ENCODE data around the gene MEX3A.
"Not testable (repeated sequence)": the region's sequence is repeated elsewhere in the genome, so short reads cannot be mapped to it uniquely, and the experiment has no call there.

Gene MEX3A

GRCh38 chr1:156078728-156079127 lies 3.5 kb downstream of the MEX3A start:
- no peak for ATAC-seq

GRCh38 chr1:156077430-156077760 lies 4.9 kb downstream of the MEX3A start:
- ATAC-seq = no peak

- ATAC-seq = no peak
These were observed 5.4 kb downstream of the MEX3A start for GRCh38 chr1:156076609-156077429.

GRCh38 chr1:156075775-156076204 lies 6.5 kb downstream of the MEX3A start:
- no peak for ATAC-seq

GRCh38 chr1:156075162-156075561 lies 7.1 kb downstream of the MEX3A start:
- ATAC-seq = no peak

GRCh38 chr1:156074661-156075060 lies 7.6 kb downstream of the MEX3A start:
- ATAC-seq = no peak

GRCh38 chr1:156073740-156074139 lies 8.5 kb downstream of the MEX3A start:
- no peak for ATAC-seq

GRCh38 chr1:156073110-156073687 lies 9.1 kb downstream of the MEX3A start:
- no peak for ATAC-seq

- no peak for ATAC-seq
These were observed 10.0 kb downstream of the MEX3A start for GRCh38 chr1:156072251-156072650.

GRCh38 chr1:156071332-156071816 lies 10.9 kb downstream of the MEX3A start:
- ATAC-seq = not testable (repeated sequence)

GRCh38 chr1:156070548-156070947 lies 11.7 kb downstream of the MEX3A start:
- no peak for ATAC-seq

GRCh38 chr1:156069490-156070455 lies 12.5 kb downstream of the MEX3A start:
- no peak for ATAC-seq

GRCh38 chr1:156067262-156067661 lies 15.0 kb downstream of the MEX3A start:
- no peak for ATAC-seq

GRCh38 chr1:156065871-156066270 lies 16.4 kb downstream of the MEX3A start:
- no peak for ATAC-seq

- ATAC-seq = no peak
These were observed 17.1 kb downstream of the MEX3A start for GRCh38 chr1:156065212-156065611.

- peak in 1 of 2 donors; percentile 18 for ATAC-seq
These were observed 17.6 kb downstream of the MEX3A start for GRCh38 chr1:156064615-156065014.

GRCh38 chr1:156063997-156064285 lies 18.3 kb downstream of the MEX3A start:
- ATAC-seq = no peak

GRCh38 chr1:156062189-156062588 lies 20.1 kb downstream of the MEX3A start:
- no peak for ATAC-seq

- ATAC-seq = no peak
These were observed 21.2 kb downstream of the MEX3A start, which contains the start of gene RAB25 for GRCh38 chr1:156060937-156061636. RAB25 (plus strand) TSS chr1:156061160; CDS start chr1:156061401, 241 bp downstream.

GRCh38 chr1:156056326-156056849 lies 25.9 kb downstream of the MEX3A start:
- ATAC-seq = no peak

- no peak for ATAC-seq
These were observed 26.8 kb downstream of the MEX3A start for GRCh38 chr1:156055281-156056048.
